ENCODE results near the gene BANP. TPM values are rescaled to one million over a fixed set of nuclear protein-coding genes. Genes with fewer than 3 reads are reported as not detected.
"Not testable (repeated sequence)": the region's sequence is repeated elsewhere in the genome, so short reads cannot be mapped to it uniquely, and the experiment has no call there.

BANP gene
- total and polyA plus RNA-seq, 4 donors: 7.4 to 35.6 (median 19.7) TPM

DNA sequence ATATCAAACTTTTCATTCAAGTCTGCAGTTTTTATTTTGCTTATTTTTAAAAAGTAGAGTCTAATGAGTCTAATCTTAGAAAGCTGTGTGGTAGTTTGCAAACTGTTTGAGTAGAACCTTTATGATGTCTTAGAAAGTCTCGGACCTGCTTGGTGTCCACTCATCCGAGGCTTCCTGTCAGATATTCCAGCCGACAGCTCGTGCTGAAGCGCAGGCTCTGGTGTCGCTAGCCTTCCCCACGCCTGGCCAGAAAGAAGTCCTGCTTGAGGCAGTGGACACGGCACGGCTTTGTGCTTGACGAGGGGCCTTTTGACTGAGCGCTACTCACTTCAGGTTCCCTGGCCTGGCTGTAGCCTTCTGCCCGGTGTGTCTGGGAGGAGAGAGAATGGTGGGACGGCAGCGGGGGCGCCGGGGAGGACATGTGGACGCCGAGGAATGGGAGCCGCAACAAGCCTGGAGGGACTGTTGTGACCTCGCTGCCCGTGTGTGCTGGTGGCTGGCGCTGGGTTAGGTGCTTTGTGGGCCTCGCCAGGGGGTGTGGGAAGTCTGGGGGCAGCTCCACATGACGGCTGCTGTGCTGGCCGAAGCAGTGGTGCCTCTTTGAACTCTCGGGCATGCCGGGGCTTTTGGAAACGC, 33.5 kb downstream of the BANP start:
- intact Hi-C loops (cut with DNase I): loop anchor here in 1 of 2 donors (10.0 kb wide), 1 partner anchor 450 kb away; no protein-coding TSS in a partner anchor
- Histone ChIP-seq H3K4me1 (ENCODE audit: control insufficient read depth in 1 of 2, insufficient read depth in 2 of 2, low read length in 2 of 2) (no peaks in the 10 kb centered on the region), H3K27me3 (ENCODE audit: control insufficient read depth in 1 of 2, insufficient read depth in 2 of 2, low read length in 1 of 2) (no peaks in the 10 kb centered on the region), H3K27ac (ENCODE audit: low read depth in 1 of 2, low read length in 2 of 2) (no peak overlapping the region), H3K9me3 (ENCODE audit: control insufficient read depth, low read length) (no peaks in the 10 kb centered on the region), H3K4me3 (ENCODE audit: low read length in 2 of 2) (no peak overlapping the region), H3K36me3 (ENCODE audit: control insufficient read depth in 1 of 2, insufficient read depth in 2 of 2, low read length in 1 of 2) (peaks cover 0 to 2% of the 10 kb centered on the region in 2 donors)
- ATAC-seq (ENCODE audit: low FRiP score) (no peak), DNase-seq (no peak)
- 93 to 95% methylated on average over 28 of the region's 28 CpGs for WGBS, 2 donors

DNA sequence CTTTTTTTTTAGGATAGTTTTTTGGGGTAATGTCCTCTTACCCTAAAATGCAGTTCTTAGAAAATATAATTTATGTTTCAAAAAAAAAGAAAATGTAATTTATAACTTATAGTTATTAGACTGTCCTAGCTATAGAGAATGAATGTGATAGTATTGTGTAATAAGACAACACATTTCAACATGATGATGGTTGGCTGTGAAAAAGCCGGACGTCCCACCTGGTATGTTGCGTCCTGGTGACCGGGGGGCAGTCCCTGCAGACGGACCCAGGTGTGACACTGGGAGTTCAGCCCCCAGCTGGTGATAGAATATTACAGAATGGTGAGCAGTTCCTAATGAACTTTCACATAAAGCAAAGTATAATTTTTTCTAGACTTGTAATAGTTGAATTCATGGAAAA, 34.3 kb downstream of the BANP start:
- H3K4me3 ChIP-seq (ENCODE audit: low read length in 2 of 2); ATAC-seq (ENCODE audit: low FRiP score); H3K9me3 ChIP-seq (ENCODE audit: control insufficient read depth, low read length); H3K4me1 ChIP-seq (ENCODE audit: control insufficient read depth in 1 of 2, insufficient read depth in 2 of 2, low read length in 2 of 2); H3K27ac ChIP-seq (ENCODE audit: low read depth in 1 of 2, low read length in 2 of 2); H3K36me3 ChIP-seq (ENCODE audit: control insufficient read depth in 1 of 2, insufficient read depth in 2 of 2, low read length in 1 of 2); DNase-seq; H3K27me3 ChIP-seq (ENCODE audit: control insufficient read depth in 1 of 2, insufficient read depth in 2 of 2, low read length in 1 of 2): not testable (repeated sequence)
- WGBS, 2 donors: 91 to 93% methylated on average over 5 of the region's 5 CpGs
- intact Hi-C loops (cut with DNase I): loop anchor here in 1 of 2 donors (10.0 kb wide), 1 partner anchor 449 kb away; no protein-coding TSS in a partner anchor

DNA sequence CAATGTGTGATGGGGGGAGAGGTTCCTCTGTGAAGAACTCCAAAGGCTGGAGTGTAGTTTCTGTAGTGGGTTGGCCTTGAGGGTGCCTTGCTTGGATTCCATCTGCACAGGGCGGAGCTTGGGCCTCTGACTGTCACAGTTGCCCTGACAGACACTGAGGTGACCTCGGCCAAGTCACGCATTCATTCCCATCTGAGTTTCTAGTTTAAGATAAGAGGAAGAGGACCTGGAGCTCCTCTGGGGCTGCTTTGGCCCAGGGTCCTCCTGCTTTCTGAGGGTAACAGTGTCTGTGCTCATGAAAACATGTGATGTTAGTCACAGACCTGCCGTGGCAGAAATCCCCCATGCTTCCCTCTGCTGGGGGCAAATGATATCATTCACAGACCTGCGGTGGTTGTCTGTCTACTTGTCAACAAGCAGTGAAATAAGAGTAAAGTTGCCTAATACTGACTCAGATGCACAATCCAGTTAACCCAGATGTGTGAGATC, 35.2 kb downstream of the BANP start:
- WGBS, 2 donors: 82 to 83% methylated on average over 5 of the region's 5 CpGs
- H3K27ac ChIP-seq (ENCODE audit: low read depth in 1 of 2, low read length in 2 of 2); H3K36me3 ChIP-seq (ENCODE audit: control insufficient read depth in 1 of 2, insufficient read depth in 2 of 2, low read length in 1 of 2); H3K4me3 ChIP-seq (ENCODE audit: low read length in 2 of 2); ATAC-seq (ENCODE audit: low FRiP score); H3K4me1 ChIP-seq (ENCODE audit: control insufficient read depth in 1 of 2, insufficient read depth in 2 of 2, low read length in 2 of 2); H3K27me3 ChIP-seq (ENCODE audit: control insufficient read depth in 1 of 2, insufficient read depth in 2 of 2, low read length in 1 of 2); DNase-seq; H3K9me3 ChIP-seq (ENCODE audit: control insufficient read depth, low read length): not testable (repeated sequence)
- intact Hi-C loops (cut with DNase I): loop anchor here in 1 of 2 donors (10.0 kb wide), 1 partner anchor 448 kb away; no protein-coding TSS in a partner anchor

DNA sequence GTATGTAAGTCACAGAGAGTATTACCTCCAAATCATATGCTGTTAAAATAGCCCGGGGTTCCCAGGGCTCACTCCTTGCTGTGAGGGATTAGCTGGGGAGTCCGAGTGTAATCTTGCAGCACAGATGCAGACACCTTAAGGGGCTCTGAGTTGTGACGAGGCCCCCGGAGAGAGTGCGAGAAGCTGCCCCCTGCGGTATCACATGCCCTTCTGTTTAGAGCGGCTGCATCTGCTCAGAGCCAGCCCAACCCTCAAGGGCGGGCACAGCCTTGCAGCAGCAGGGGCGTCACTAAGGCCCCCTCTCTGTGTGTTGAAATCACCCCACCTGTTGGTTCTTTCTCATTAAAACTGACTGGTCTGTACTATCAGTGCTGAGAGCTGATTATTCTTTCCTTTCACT, 37.4 kb downstream of the BANP start:
- intact Hi-C loops (cut with DNase I): loop anchor here in 1 of 2 donors (10.0 kb wide), 1 partner anchor 446 kb away; no protein-coding TSS in a partner anchor
- not testable (repeated sequence) for ATAC-seq (ENCODE audit: low FRiP score); H3K4me1 ChIP-seq (ENCODE audit: control insufficient read depth in 1 of 2, insufficient read depth in 2 of 2, low read length in 2 of 2); H3K27me3 ChIP-seq (ENCODE audit: control insufficient read depth in 1 of 2, insufficient read depth in 2 of 2, low read length in 1 of 2); H3K4me3 ChIP-seq (ENCODE audit: low read length in 2 of 2); H3K36me3 ChIP-seq (ENCODE audit: control insufficient read depth in 1 of 2, insufficient read depth in 2 of 2, low read length in 1 of 2); H3K9me3 ChIP-seq (ENCODE audit: control insufficient read depth, low read length); H3K27ac ChIP-seq (ENCODE audit: low read depth in 1 of 2, low read length in 2 of 2); DNase-seq
- 89 to 91% methylated on average over 9 of the region's 9 CpGs for WGBS, 2 donors

DNA sequence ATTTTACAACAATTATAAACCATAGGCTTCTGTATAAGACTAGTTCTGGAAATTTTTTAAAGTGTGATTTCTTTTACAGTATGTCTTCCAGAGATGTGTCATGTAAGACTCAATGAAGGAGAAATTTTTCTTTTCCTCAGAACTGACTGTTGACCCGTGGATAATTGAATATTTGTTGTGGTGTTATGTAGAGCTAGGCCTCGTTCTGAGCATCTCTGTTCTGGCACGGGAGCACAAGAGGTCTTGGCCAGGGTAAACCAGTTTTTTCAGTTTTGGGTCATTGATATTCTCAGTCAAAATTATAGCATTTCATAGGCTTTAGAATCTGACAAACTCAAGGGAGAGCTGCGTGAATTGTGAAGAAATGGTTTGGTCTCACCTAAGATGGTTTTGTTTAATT, 39.0 kb downstream of the BANP start:
- ATAC-seq (ENCODE audit: low FRiP score); H3K4me1 ChIP-seq (ENCODE audit: control insufficient read depth in 1 of 2, insufficient read depth in 2 of 2, low read length in 2 of 2); H3K4me3 ChIP-seq (ENCODE audit: low read length in 2 of 2); H3K36me3 ChIP-seq (ENCODE audit: control insufficient read depth in 1 of 2, insufficient read depth in 2 of 2, low read length in 1 of 2); H3K9me3 ChIP-seq (ENCODE audit: control insufficient read depth, low read length); H3K27ac ChIP-seq (ENCODE audit: low read depth in 1 of 2, low read length in 2 of 2); intact Hi-C loops (cut with DNase I); H3K27me3 ChIP-seq (ENCODE audit: control insufficient read depth in 1 of 2, insufficient read depth in 2 of 2, low read length in 1 of 2); DNase-seq: not testable (repeated sequence)
- WGBS, 2 donors: 92% methylated on average over 4 of the region's 4 CpGs

DNA sequence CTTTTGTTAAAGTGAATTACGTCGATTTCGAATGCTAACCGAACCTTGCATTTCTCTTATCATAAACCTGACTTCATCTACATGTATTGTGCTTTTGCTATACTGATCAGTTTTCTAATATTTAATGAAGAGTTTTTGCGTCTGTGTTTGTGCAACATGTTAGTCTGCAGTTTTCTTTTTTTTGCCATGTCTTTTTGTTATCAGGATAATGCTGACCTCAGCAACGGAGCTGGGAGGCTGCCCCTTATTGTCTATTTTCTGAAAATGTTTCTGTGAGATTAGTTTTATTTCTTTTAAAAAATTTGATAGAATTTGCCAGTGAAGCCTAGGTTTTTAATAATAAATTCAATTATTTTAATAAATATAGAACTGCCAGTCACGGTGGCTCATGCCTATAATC, 40.9 kb downstream of the BANP start:
- WGBS, 2 donors: 97 to 98% methylated on average over 7 of the region's 7 CpGs
- H3K27ac ChIP-seq (ENCODE audit: low read depth in 1 of 2, low read length in 2 of 2); H3K27me3 ChIP-seq (ENCODE audit: control insufficient read depth in 1 of 2, insufficient read depth in 2 of 2, low read length in 1 of 2); DNase-seq; H3K4me3 ChIP-seq (ENCODE audit: low read length in 2 of 2); ATAC-seq (ENCODE audit: low FRiP score); H3K9me3 ChIP-seq (ENCODE audit: control insufficient read depth, low read length); H3K4me1 ChIP-seq (ENCODE audit: control insufficient read depth in 1 of 2, insufficient read depth in 2 of 2, low read length in 2 of 2); intact Hi-C loops (cut with DNase I); H3K36me3 ChIP-seq (ENCODE audit: control insufficient read depth in 1 of 2, insufficient read depth in 2 of 2, low read length in 1 of 2): not testable (repeated sequence)

DNA sequence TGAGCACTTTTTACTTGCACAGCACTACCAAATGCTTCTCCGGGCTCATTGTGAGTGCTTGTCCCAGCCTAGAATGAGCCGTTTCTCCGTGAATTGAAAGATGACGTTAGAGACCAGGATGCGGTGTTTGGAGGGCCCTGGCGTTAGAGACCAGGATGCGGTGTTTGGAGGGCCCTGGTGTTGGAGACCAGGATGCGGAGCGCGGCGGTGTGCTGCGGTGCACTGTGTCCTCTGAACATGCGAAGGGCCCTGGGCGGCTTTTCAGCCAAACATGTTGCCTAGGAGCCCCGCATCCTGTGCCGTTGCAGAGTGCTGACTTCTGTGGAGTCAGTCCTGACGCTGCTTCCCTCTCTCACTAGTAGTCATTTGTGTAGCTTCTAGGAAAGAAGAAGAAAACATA, 42.7 kb downstream of the BANP start:
- Histone ChIP-seq H3K4me1 (ENCODE audit: control insufficient read depth in 1 of 2, insufficient read depth in 2 of 2, low read length in 2 of 2) (no peaks in the 10 kb centered on the region), H3K36me3 (ENCODE audit: control insufficient read depth in 1 of 2, insufficient read depth in 2 of 2, low read length in 1 of 2) (no peaks in the 10 kb centered on the region), H3K27me3 (ENCODE audit: control insufficient read depth in 1 of 2, insufficient read depth in 2 of 2, low read length in 1 of 2) (no peaks in the 10 kb centered on the region), H3K27ac (ENCODE audit: low read depth in 1 of 2, low read length in 2 of 2) (no peak overlapping the region), H3K4me3 (ENCODE audit: low read length in 2 of 2) (no peak overlapping the region), H3K9me3 (ENCODE audit: control insufficient read depth, low read length) (no peaks in the 10 kb centered on the region)
- ATAC-seq (ENCODE audit: low FRiP score) (no peak), DNase-seq (no peak)
- intact Hi-C loops (cut with DNase I): no loop called here
- WGBS, 2 donors: 97 to 98% methylated on average over 17 of the region's 17 CpGs

DNA sequence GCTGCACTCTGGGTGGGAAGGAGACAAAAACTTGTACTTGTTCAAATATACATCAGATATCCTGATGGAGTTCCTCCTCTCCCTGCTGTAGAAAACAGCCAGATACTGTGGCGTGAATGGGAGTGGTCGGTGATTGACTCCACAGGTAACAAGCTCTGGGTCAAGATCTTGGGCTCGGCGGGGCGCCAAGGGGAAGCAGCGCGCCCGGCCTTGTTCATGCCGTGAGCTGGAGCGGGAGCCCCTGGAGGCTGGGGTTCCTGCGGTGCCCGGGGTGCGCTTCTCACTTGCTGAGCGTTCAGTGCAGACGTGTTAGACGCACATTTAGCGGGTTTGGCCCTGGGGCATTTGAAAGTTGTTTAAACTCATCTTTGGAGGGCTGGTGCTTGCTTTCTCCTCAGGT, 44.4 kb downstream of the BANP start:
- H3K27ac ChIP-seq (ENCODE audit: low read depth in 1 of 2, low read length in 2 of 2): no peak overlapping the region
- DNase-seq (no peak), ATAC-seq (ENCODE audit: low FRiP score) (no peak)
- intact Hi-C loops (cut with DNase I): no loop called here
- no peak overlapping the region for H3K4me3 ChIP-seq (ENCODE audit: low read length in 2 of 2)
- H3K27me3 ChIP-seq (ENCODE audit: control insufficient read depth in 1 of 2, insufficient read depth in 2 of 2, low read length in 1 of 2): no peaks in the 10 kb centered on the region
- no peaks in the 10 kb centered on the region for H3K36me3 ChIP-seq (ENCODE audit: control insufficient read depth in 1 of 2, insufficient read depth in 2 of 2, low read length in 1 of 2)
- WGBS, 2 donors: 93 to 94% methylated on average over 17 of the region's 17 CpGs
- H3K4me1 ChIP-seq (ENCODE audit: control insufficient read depth in 1 of 2, insufficient read depth in 2 of 2, low read length in 2 of 2): no peaks in the 10 kb centered on the region
- H3K9me3 ChIP-seq (ENCODE audit: control insufficient read depth, low read length): no peaks in the 10 kb centered on the region

Measured in aorta (tissue), 5 donors.